Fibroblast of skin of left biceps (primary cell): ENCODE measurements around the gene PLEKHA6.

Experiments
- DNase-seq, 2 experiments: peaks; one replicate each; pipeline ENCODE4 v3.0.0-alpha.2; 2013; ENCODE audit warnings: low read depth in 2 of 2

The PLEKHA6 gene

GRCh38 chr1:204359474-204360255 lies at the start of gene PLEKHA6:
Gene PLEKHA6 (minus strand): TSS chr1:204359929. CDS start chr1:204273727, 86,202 bp downstream.
- DNase-seq: no peak

- no peak for DNase-seq
Measured at GRCh38 chr1:204409123-204409522, 49.4 kb upstream of the PLEKHA6 start.

GRCh38 chr1:204408602-204409001 lies 48.9 kb upstream of the PLEKHA6 start:
- no peak for DNase-seq

- no peak for DNase-seq
Measured at GRCh38 chr1:204408074-204408507, 48.4 kb upstream of the PLEKHA6 start.

- DNase-seq: no peak
Measured at GRCh38 chr1:204407295-204407971, 47.7 kb upstream of the PLEKHA6 start.

GRCh38 chr1:204406621-204407020 lies 46.9 kb upstream of the PLEKHA6 start:
- no peak for DNase-seq

- DNase-seq: no peak
Measured at GRCh38 chr1:204405988-204406387, 46.3 kb upstream of the PLEKHA6 start.

GRCh38 chr1:204404629-204405028 lies 44.9 kb upstream of the PLEKHA6 start:
- no peak for DNase-seq

GRCh38 chr1:204402391-204402790 lies 42.7 kb upstream of the PLEKHA6 start:
- no peak for DNase-seq

- no peak for DNase-seq
Measured at GRCh38 chr1:204401730-204402129, 42.0 kb upstream of the PLEKHA6 start.

- DNase-seq: no peak
Measured at GRCh38 chr1:204400882-204401510, 41.3 kb upstream of the PLEKHA6 start.

- peak in 1 of 2 experiments; percentile 32 for DNase-seq
Measured at GRCh38 chr1:204398197-204399125, 38.7 kb upstream of the PLEKHA6 start.

GRCh38 chr1:204396015-204396583 lies 36.4 kb upstream of the PLEKHA6 start:
- no peak for DNase-seq

- no peak for DNase-seq
Measured at GRCh38 chr1:204391629-204392028, 31.9 kb upstream of the PLEKHA6 start.

- no peak for DNase-seq
Measured at GRCh38 chr1:204390751-204391466, 31.2 kb upstream of the PLEKHA6 start.

GRCh38 chr1:204385727-204386126 lies 26.0 kb upstream of the PLEKHA6 start:
- DNase-seq: no peak

- DNase-seq: no peak
Measured at GRCh38 chr1:204384636-204385352, 25.1 kb upstream of the PLEKHA6 start.

- no peak for DNase-seq
Measured at GRCh38 chr1:204383163-204383904, 23.6 kb upstream of the PLEKHA6 start.

- no peak for DNase-seq
Measured at GRCh38 chr1:204382714-204383083, 23.0 kb upstream of the PLEKHA6 start.
